Activated CD8-positive, alpha-beta T cell treated with anti-CD3 and anti-CD28 coated beads for 36 hours (primary cell): ENCODE data around the gene CASR. TPM values are rescaled to one million over a fixed set of nuclear protein-coding genes. Genes with fewer than 3 reads are reported as not detected.

Source experiments
- ATAC-seq: fragments of 200-7000 bp; cut with Tn5 transposase; one replicate; pipeline ENCODE4 v1.10.0; 2021; ENCODE audit warnings: mild to moderate bottlenecking, moderate library complexity
- CTCF ChIA-PET: fragments of 350-600 bp; sonication (Branson Sonifier 250); formaldehyde crosslinking; loops from one replicate; lab custom pipeline; 2021; ENCODE audit warnings: antibody characterized with exemption; lab: Charles Lee
- POLR2A ChIA-PET: fragments of 350-600 bp; sonication (Branson Sonifier 250); formaldehyde crosslinking; loops from one replicate; lab custom pipeline; 2021; ENCODE audit warnings: antibody characterized with exemption; lab: Charles Lee
- DNase-seq: peaks from one replicate; pipeline ENCODE4 v3.0.0-alpha.2; 2020
- H3K27ac Mint-ChIP-seq: one replicate; pipeline ENCODE4 v1.8.0; 2021; ENCODE audit warnings: mild to moderate bottlenecking, mixed read lengths
- H3K27me3 Mint-ChIP-seq: one replicate; pipeline ENCODE4 v1.8.0; 2021; ENCODE audit warnings: mixed read lengths
- H3K36me3 Mint-ChIP-seq: one replicate; pipeline ENCODE4 v1.8.0; 2021; ENCODE audit warnings: low read depth, mixed read lengths
- H3K4me1 Mint-ChIP-seq: one replicate; pipeline ENCODE4 v1.8.0; 2021; ENCODE audit warnings: low read depth, mixed read lengths
- H3K4me3 Mint-ChIP-seq: one replicate; pipeline ENCODE4 v1.8.0; 2021; ENCODE audit warnings: mild to moderate bottlenecking, moderate library complexity, mixed read lengths
- H3K9me3 Mint-ChIP-seq: one replicate; pipeline ENCODE4 v1.8.0; 2021; ENCODE audit warnings: mixed read lengths
- intact Hi-C: fragments of 100-400 bp; cut with micrococcal nuclease; formaldehyde crosslinking; loops from one replicate; pipeline ENCODE4 v1.10.0; 2022
- total RNA-seq, 2 experiments: library from RNA; stranded (reverse); gene quantifications; one replicate each; pipeline ENCODE4 v1.2.3, GENCODE V29; 2021
- TF ChIP-seq, protein P1 (sequence below): fragments of 200-600 bp; IDR thresholded peaks from one replicate; pipeline ENCODE4 v1.8.0; 2022; ENCODE audit warnings: antibody characterized with exemption, mild to moderate bottlenecking

CASR gene
- total RNA-seq, 2 experiments from 2014 or later, result not detected

DNA sequence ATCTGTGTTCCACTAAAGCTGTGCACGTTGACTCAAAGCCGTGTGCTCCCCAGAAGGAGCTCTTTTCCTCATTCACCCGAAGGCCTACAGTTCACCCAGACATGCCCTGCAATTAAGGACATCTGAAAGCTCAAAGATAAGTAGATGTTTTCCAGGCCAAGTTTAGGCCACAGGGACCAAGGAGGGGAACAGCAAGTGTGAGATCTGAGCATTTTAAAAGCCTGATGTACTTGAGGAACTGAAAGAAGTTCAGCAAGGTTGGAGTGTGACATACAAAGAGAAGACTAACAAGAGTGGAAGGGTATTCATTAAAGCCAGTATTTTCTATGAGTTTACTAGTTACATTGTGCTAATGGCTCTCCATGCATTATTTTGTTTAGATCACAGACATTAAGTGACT is 68.0 kb downstream of the CASR start:
- Mint-ChIP-seq H3K4me3 (no peak overlapping the region), H3K36me3 (no peaks in the 10 kb centered on the region), H3K27ac (no peak overlapping the region), H3K9me3 (no peaks in the 10 kb centered on the region), H3K27me3 (no peaks in the 10 kb centered on the region), H3K4me1 (peaks cover 26% of the 10 kb centered on the region)
- TF ChIP-seq, protein P1, sequence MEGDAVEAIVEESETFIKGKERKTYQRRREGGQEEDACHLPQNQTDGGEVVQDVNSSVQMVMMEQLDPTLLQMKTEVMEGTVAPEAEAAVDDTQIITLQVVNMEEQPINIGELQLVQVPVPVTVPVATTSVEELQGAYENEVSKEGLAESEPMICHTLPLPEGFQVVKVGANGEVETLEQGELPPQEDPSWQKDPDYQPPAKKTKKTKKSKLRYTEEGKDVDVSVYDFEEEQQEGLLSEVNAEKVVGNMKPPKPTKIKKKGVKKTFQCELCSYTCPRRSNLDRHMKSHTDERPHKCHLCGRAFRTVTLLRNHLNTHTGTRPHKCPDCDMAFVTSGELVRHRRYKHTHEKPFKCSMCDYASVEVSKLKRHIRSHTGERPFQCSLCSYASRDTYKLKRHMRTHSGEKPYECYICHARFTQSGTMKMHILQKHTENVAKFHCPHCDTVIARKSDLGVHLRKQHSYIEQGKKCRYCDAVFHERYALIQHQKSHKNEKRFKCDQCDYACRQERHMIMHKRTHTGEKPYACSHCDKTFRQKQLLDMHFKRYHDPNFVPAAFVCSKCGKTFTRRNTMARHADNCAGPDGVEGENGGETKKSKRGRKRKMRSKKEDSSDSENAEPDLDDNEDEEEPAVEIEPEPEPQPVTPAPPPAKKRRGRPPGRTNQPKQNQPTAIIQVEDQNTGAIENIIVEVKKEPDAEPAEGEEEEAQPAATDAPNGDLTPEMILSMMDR, result no peak
- DNase-seq (no peak), ATAC-seq (no peak)
- ChIA-PET POLR2A (no interaction called here), CTCF (interaction anchor here (1.0 kb wide), 1 partner anchor 12 kb away, joined by 4 read pairs; no protein-coding TSS in a partner anchor)
- intact Hi-C loops, result no loop called here

DNA sequence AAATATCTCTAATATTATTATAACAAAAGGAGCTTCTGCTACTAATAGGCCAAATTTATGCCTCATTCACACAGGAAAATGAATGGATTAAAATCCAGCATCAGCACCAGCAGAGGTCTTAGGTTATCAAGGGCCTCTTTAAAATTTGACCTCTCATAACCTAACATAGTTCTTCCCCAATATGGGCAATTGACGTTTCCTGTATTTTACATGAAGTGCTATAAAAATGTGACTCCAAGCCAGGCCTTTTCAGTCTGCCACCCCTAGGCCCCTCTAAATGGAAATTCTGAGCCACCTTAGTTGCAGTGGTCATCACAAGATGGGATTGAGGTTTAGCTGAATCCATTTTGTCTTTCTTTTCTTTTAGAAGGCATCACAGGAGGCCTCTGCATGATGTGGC is 70.1 kb downstream of the CASR start:
- no peak overlapping the region for H3K27ac Mint-ChIP-seq
- H3K4me3 Mint-ChIP-seq, result no peak overlapping the region
- H3K9me3 Mint-ChIP-seq, result no peaks in the 10 kb centered on the region
- CTCF ChIA-PET, result interaction anchor here (1.0 to 2.2 kb wide), 5 partner anchors 10 to 152 kb away, joined by 3 to 6 read pairs (median 5); no protein-coding TSS in a partner anchor
- no peaks in the 10 kb centered on the region for H3K36me3 Mint-ChIP-seq
- POLR2A ChIA-PET, result no interaction called here
- H3K4me1 Mint-ChIP-seq, result peaks cover 19% of the 10 kb centered on the region
- H3K27me3 Mint-ChIP-seq, result no peaks in the 10 kb centered on the region
- ATAC-seq (peak; percentile 32), DNase-seq (no peak)
- TF ChIP-seq, protein P1, result no peak
- intact Hi-C loops, result no loop called here

DNA sequence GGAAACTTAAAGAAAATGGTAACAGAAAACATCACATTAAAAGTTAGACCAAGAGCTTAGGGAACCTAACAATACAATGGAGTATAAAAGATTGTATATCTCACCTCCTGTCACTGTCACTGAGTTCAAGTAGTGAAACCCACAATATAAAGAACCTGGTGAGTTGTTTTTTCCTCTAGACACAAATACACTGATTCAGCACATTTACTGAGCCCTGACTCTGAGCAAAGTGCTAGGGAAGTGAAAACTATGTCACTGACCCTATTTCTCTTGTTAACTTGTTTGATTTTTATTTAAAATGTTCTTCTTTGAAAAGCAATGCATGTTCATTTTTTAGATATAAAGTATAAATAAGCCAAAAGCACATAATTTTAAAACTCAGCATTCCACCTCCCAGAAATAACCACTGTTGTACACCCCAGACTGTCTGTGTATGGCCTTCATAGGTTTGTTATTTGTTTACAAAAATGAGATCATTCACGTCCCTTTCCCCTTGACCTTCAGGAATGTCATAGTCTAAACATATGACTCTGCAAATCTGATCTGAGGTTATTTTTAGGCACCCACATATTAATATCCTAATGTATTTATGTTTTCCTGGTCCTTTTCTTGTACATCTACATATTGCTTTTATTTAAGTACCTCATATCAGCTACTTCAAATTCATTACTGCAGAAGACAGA is 72.4 kb downstream of the CASR start:
- no peak overlapping the region for H3K27ac Mint-ChIP-seq
- H3K4me3 Mint-ChIP-seq, result no peak overlapping the region
- ChIA-PET POLR2A (interaction anchor here (0.6 kb wide), 1 partner anchor 254 kb away, joined by 3 read pairs; no protein-coding TSS in a partner anchor), CTCF (interaction anchor here (1.4 to 2.2 kb wide), 5 partner anchors 10 to 154 kb away, joined by 3 to 10 read pairs (median 6); no protein-coding TSS in a partner anchor)
- H3K27me3 Mint-ChIP-seq, result peaks cover 3% of the 10 kb centered on the region
- H3K9me3 Mint-ChIP-seq, result no peaks in the 10 kb centered on the region
- TF ChIP-seq, protein P1, result no peak
- intact Hi-C loops, result loop anchor here (5.0 kb wide), 2 partner anchors 41 to 709 kb away; partner anchors contain the start of gene POLQ
- H3K36me3 Mint-ChIP-seq, result no peaks in the 10 kb centered on the region
- H3K4me1 Mint-ChIP-seq, result peaks cover 24% of the 10 kb centered on the region
- DNase-seq (no peak), ATAC-seq (peak; percentile 74)

DNA sequence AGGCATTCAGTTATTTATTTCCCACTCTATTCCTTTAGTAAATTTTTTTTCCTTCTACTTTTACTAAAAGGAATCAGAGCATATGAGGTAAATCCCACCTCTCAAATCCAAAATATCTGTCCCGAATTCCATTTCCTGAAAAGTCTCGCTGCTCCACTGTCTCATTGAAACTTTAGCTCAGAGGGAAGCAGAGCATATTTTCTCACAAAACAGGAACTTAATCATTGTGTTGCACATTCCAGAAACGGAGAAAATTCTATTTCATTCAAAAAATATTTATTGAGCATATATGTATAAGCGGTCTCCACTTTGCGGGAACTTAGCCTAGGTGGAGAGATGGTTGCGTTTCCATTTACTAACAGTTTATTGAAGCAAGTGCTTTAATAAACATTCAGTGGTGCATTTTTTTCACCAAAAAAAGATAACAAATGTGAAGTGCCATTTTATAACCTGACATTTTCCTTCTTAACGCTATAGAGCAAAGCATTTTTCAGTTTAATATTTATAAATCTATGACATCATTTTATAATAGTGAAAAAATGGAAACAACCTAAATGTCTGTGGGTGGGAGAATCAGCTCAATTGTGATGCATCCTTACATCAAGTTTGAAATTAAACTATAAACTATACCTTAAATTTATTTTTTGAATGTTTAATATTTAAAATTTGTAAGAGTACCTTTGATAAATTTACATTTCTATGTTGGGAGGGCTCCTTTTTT is 74.3 kb downstream of the CASR start:
- intact Hi-C loops, result loop anchor here (1.0 to 5.0 kb wide), 3 partner anchors 39 to 711 kb away; partner anchors contain the start of gene POLQ
- Mint-ChIP-seq H3K27ac (no peak overlapping the region), H3K4me1 (peaks cover 24% of the 10 kb centered on the region), H3K9me3 (no peaks in the 10 kb centered on the region), H3K27me3 (peaks cover 3% of the 10 kb centered on the region), H3K4me3 (no peak overlapping the region), H3K36me3 (no peaks in the 10 kb centered on the region)
- no peak for DNase-seq
- TF ChIP-seq, protein P1, result no peak
- ChIA-PET CTCF (interaction anchor here (0.8 to 3.6 kb wide), 8 partner anchors 8 to 163 kb away, joined by 3 to 53 read pairs (median 4); no protein-coding TSS in a partner anchor), POLR2A (no interaction called here)
- no peak for ATAC-seq
